H1 (cell line): ENCODE measurements around the gene MANF. TPM values are rescaled to one million over a fixed set of nuclear protein-coding genes. Genes with fewer than 3 reads are reported as not detected.
A peak's percentile ranks its signal among the peaks of the same experiment; 100 is the strongest.

Source experiments
- CTCF ChIA-PET: fragments of 300-600 bp; sonication (Branson Sonifier 250); formaldehyde crosslinking; loops from one replicate; lab custom pipeline; 2021; ENCODE audit not compliant: partially characterized antibody; lab: Charles Lee
- POLR2A ChIA-PET: fragments of 300-600 bp; sonication (Branson Sonifier 250); formaldehyde crosslinking; loops from one replicate; lab custom pipeline; 2021; ENCODE audit warnings: inconsistent platforms; ENCODE audit not compliant: partially characterized antibody; lab: Charles Lee
- DNase-seq, 2 experiments: peaks; one replicate each; pipeline versions ENCODE4 v3.0.0 to v3.0.0-alpha.2; 2010 to 2022; ENCODE audit warnings: low spot score in 2 of 2, low read depth in 1 of 2, mixed read lengths in 1 of 2
- FAIRE-seq: peaks from 2 replicates; lab custom pipeline; 2011; peaks lifted over from hg19 to GRCh38; lab: Jason Lieb, UNC
- H2AFZ ChIP-seq: 2 replicates; pipeline ENCODE4 v1.8.1; 2012; ENCODE audit warnings: low read length, inconsistent platforms
- H2AK5ac ChIP-seq: 2 replicates; pipeline ENCODE4 v1.6.1; 2013; ENCODE audit warnings: low read depth, low read length
- H2BK120ac ChIP-seq: replicated peaks from 2 replicates; pipeline ENCODE3; 2013; ENCODE audit warnings: low read depth, low read length, inconsistent platforms
- H2BK12ac ChIP-seq: 2 replicates; pipeline ENCODE4 v1.6.1; 2013; ENCODE audit warnings: low read depth, low read length
- H2BK15ac ChIP-seq: 2 replicates; pipeline ENCODE4 v1.6.1; 2013; ENCODE audit warnings: low read length
- H2BK20ac ChIP-seq: 2 replicates; pipeline ENCODE4 v1.6.1; 2013; ENCODE audit warnings: low read length
- H2BK5ac ChIP-seq: 2 replicates; pipeline ENCODE4 v1.6.1; 2013; ENCODE audit warnings: low read depth, low read length
- H3K14ac ChIP-seq: 2 replicates; pipeline ENCODE4 v1.6.1; 2013; ENCODE audit warnings: inconsistent platforms; ENCODE audit not compliant: insufficient read length
- H3K18ac ChIP-seq: 2 replicates; pipeline ENCODE4 v1.6.1; 2013; ENCODE audit warnings: low read length; ENCODE audit errors: extremely low read depth
- H3K23ac ChIP-seq: 2 replicates; pipeline ENCODE4 v1.6.1; 2013; ENCODE audit warnings: inconsistent platforms; ENCODE audit not compliant: insufficient read length
- H3K23me2 ChIP-seq: 2 replicates; pipeline ENCODE4 v1.6.1; 2013; ENCODE audit warnings: low read depth, low read length
- H3K27ac ChIP-seq: 2 replicates; pipeline ENCODE4 v1.6.1; 2011; ENCODE audit warnings: low read depth, low read length, inconsistent platforms
- H3K27me3 ChIP-seq, 4 experiments: replicated peaks in 1 of 4; 1 replicate in 1 of 4; 2 replicates in 3 of 4; pipeline versions ENCODE4 v1.6.1 to v1.8.1; 2011 to 2013; ENCODE audit warnings: low read length in 3 of 4, mild to moderate bottlenecking in 3 of 4, inconsistent platforms in 2 of 4, mixed read lengths in 2 of 4, moderate library complexity in 1 of 4; ENCODE audit not compliant: control insufficient read depth in 3 of 4, insufficient read depth in 3 of 4; ENCODE audit errors: extremely low read depth in 1 of 4
- H3K36me3 ChIP-seq, 4 experiments: 2 replicates each; pipeline versions ENCODE4 v1.6.1 to v1.8.1; 2011 to 2013; ENCODE audit warnings: mild to moderate bottlenecking in 4 of 4, low read length in 3 of 4, moderate library complexity in 2 of 4, control low read depth in 1 of 4, inconsistent platforms in 1 of 4; ENCODE audit not compliant: insufficient read depth in 4 of 4, control insufficient read depth in 2 of 4
- H3K4ac ChIP-seq: replicated peaks from 2 replicates; pipeline ENCODE3; 2013; ENCODE audit warnings: low read length, low read depth, mixed read lengths, inconsistent platforms; ENCODE audit not compliant: insufficient read length
- H3K4me1 ChIP-seq, 4 experiments: replicated peaks in 1 of 4; 1 replicate in 1 of 4; 2 replicates in 3 of 4; pipeline versions ENCODE4 v1.6.1 to v1.8.1; 2011 to 2013; ENCODE audit warnings: low read length in 3 of 4, inconsistent platforms in 2 of 4, mixed read lengths in 1 of 4; ENCODE audit not compliant: insufficient read depth in 4 of 4, control insufficient read depth in 3 of 4
- H3K4me2 ChIP-seq, 2 experiments: 2 replicates each; pipeline versions ENCODE4 v1.6.1 to v1.8.1; 2011 to 2013; ENCODE audit warnings: low read depth in 2 of 2, low read length in 2 of 2, control low read depth in 1 of 2, inconsistent platforms in 1 of 2, mild to moderate bottlenecking in 1 of 2; ENCODE audit not compliant: insufficient read depth in 1 of 2
- H3K4me3 ChIP-seq, 4 experiments: fragments of 200-600, 300-600 bp in 1 of 4; sonication (generic), shearing (Covaris generic), sonication (Bioruptor Twin) in 1 of 4; 2 replicates each; pipeline versions ENCODE4 v1.5.1 to v1.8.1; 2011 to 2016; ENCODE audit warnings: low read length in 4 of 4, low read depth in 3 of 4, control low read depth in 2 of 4, inconsistent platforms in 2 of 4, mild to moderate bottlenecking in 2 of 4, mixed read lengths in 1 of 4, moderate library complexity in 1 of 4; ENCODE audit not compliant: insufficient read depth in 2 of 4; ENCODE audit errors: extremely low read depth in 1 of 4
- H3K56ac ChIP-seq: replicated peaks from 2 replicates; pipeline ENCODE3; 2013; ENCODE audit warnings: low read depth, mild to moderate bottlenecking, mixed read lengths, low read length, inconsistent platforms; ENCODE audit not compliant: insufficient read length
- H3K79me1 ChIP-seq: 2 replicates; pipeline ENCODE4 v1.6.1; 2013; ENCODE audit warnings: low read depth, low read length, control low read depth
- H3K79me2 ChIP-seq, 2 experiments: 2 replicates each; pipeline versions ENCODE4 v1.6.1 to v1.8.1; 2012 to 2013; ENCODE audit warnings: low read length in 2 of 2, mild to moderate bottlenecking in 2 of 2, inconsistent platforms in 1 of 2; ENCODE audit not compliant: insufficient read depth in 2 of 2, control insufficient read depth in 1 of 2
- H3K9ac ChIP-seq, 4 experiments: replicated peaks in 1 of 4; 1 replicate in 1 of 4; 2 replicates in 3 of 4; pipeline versions ENCODE4 v1.6.1 to v1.8.1; 2011 to 2013; ENCODE audit warnings: low read depth in 3 of 4, low read length in 3 of 4, control low read depth in 2 of 4, mild to moderate bottlenecking in 2 of 4, moderate library complexity in 2 of 4, inconsistent platforms in 1 of 4; ENCODE audit errors: extremely low read depth in 1 of 4
- H3K9me3 ChIP-seq, 2 experiments: 2 replicates each; pipeline versions ENCODE4 v1.6.1 to v1.8.1; 2012 to 2013; ENCODE audit warnings: mild to moderate bottlenecking in 2 of 2, moderate library complexity in 2 of 2, control low read depth in 1 of 2, inconsistent platforms in 1 of 2, low read depth in 1 of 2, low read length in 1 of 2, mixed read lengths in 1 of 2; ENCODE audit not compliant: insufficient read depth in 2 of 2
- H4K20me1 ChIP-seq, 2 experiments: replicated peaks in 1 of 2; 2 replicates each; pipeline versions ENCODE3 to v1.8.1; 2011 to 2013; ENCODE audit warnings: inconsistent platforms in 2 of 2, low read length in 2 of 2, mild to moderate bottlenecking in 1 of 2; ENCODE audit not compliant: insufficient read depth in 2 of 2, control insufficient read depth in 1 of 2
- H4K5ac ChIP-seq: 2 replicates; pipeline ENCODE4 v1.6.1; 2013; ENCODE audit warnings: low read length, low read depth, mixed read lengths, inconsistent platforms; ENCODE audit not compliant: insufficient read length
- H4K8ac ChIP-seq: 2 replicates; pipeline ENCODE4 v1.8.0; 2013; ENCODE audit warnings: mild to moderate bottlenecking, moderate library complexity, low read length, inconsistent platforms; ENCODE audit not compliant: insufficient read depth; ENCODE audit errors: extremely low read depth
- H4K91ac ChIP-seq: replicated peaks from 2 replicates; pipeline ENCODE3; 2013; ENCODE audit warnings: low read length, mixed read lengths, inconsistent platforms; ENCODE audit not compliant: insufficient read length
- BRCA1 ChIP-seq: IDR thresholded peaks from 2 replicates; pipeline ENCODE4 v1.6.1; 2012; ENCODE audit warnings: low read depth, low read length, improper control_type of control experiment
- POLR2AphosphoS5 ChIP-seq: IDR thresholded peaks from 2 replicates; pipeline ENCODE4 v1.6.1; 2011; ENCODE audit warnings: low read depth, low read length
- WGBS, 2 experiments: shearing (Covaris generic) in 1 of 2; methylation state at CpG; one replicate each; pipeline versions ENCODE4 v1.1.6 to v1.1.7; 2013 to 2015; ENCODE audit warnings: low lambda C conversion rate in 2 of 2, mixed read lengths in 2 of 2, inconsistent platforms in 1 of 2, low coverage in 1 of 2, missing lambda C conversion rate in 1 of 2; ENCODE audit not compliant: insufficient replicate concordance in 2 of 2, insufficient coverage in 1 of 2, insufficient read length in 1 of 2; ENCODE audit errors: extremely low coverage in 1 of 2, missing lambda C conversion rate in 1 of 2; 5-methylcytosine and 5-hydroxymethylcytosine counted together
- polyA plus RNA-seq, 7 experiments: library from polyadenylated mRNA; depleted of rRNA in 3 of 7; stranded (reverse) in 5 of 7; unstranded in 2 of 7; fragments of >200 nt in 5 of 7; fragments of 200-250 nt in 2 of 7; gene quantifications; 1 replicate in 5 of 7; 2 replicates in 1 of 7; 4 replicates in 1 of 7; pipeline versions ENCODE4 v1.2.1 to v1.2.3, GENCODE V29; 2011 to 2013; ENCODE audit warnings: missing spikeins in 2 of 7, mixed read lengths in 2 of 7
- total RNA-seq: library from RNA; stranded (reverse); fragmentation: NEBNext Ultra II Directional; extraction: Animal tissue kit (Norgen Biotek cat#: 25700); gene quantifications from 2 replicates; pipeline ENCODE4 v1.2.1, GENCODE V29; 2021

MANF gene
- total and polyA plus RNA-seq, 2 of the 8 experiments (the other 6 are each of a cell fraction or from before 2014, with no cell fraction given), result 37.5 to 159 TPM

DNA sequence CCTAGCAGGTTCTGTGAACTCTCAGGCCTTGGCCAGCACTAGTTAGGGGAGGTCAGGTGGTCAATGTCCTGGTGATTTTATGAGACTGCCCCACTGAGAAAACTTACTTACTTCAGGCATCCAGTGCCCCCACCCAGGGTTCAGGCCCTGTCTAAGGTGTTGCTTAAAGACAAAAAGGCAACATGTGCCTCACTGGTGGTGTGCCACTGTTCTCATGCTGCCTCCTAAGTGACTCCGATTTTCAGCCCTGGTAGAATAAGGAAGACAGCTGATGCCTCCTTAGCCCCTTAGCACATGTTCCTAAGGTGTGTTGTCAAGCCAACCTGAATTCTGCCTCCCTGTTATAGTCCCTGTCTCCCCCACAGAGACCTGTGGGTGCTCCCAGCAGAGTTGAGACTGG lies 11.3 kb downstream of the MANF start:
- Histone ChIP-seq H3K56ac (no peak overlapping the region), H2BK20ac (no peak overlapping the region), H2BK15ac (no peak overlapping the region), H3K36me3 (peaks cover 27 to 65% (median 37%) of the 10 kb centered on the region in 4 experiments), H3K4ac (no peak overlapping the region), H3K18ac (no peak overlapping the region), H3K9me3 (no peaks in the 10 kb centered on the region; a peak in 1 of 4 replicates), H3K4me2 (no peak overlapping the region), H3K79me1 (peaks cover 15% of the 10 kb centered on the region), H4K8ac (no peak overlapping the region), H2BK5ac (no peak overlapping the region), H3K23me2 (peaks cover 9% of the 10 kb centered on the region; the same call in 1 of the 2 replicates), H2AK5ac (no peak overlapping the region), H3K4me3 (no peak overlapping the region), H4K5ac (no peak overlapping the region), H3K79me2 (peaks cover 22 to 44% of the 10 kb centered on the region in 2 experiments), H4K20me1 (peaks cover 32 to 35% of the 10 kb centered on the region in 2 experiments), H3K23ac (no peak overlapping the region), H2AFZ (no peak overlapping the region), H2BK12ac (no peak overlapping the region), H3K9ac (no peak overlapping the region), H3K27ac (no peak overlapping the region), H4K91ac (no peak overlapping the region), H3K27me3 (no peaks in the 10 kb centered on the region), H2BK120ac (no peak overlapping the region), H3K14ac (no peak overlapping the region), H3K4me1 (peaks cover 0 to 18% (median 10%) of the 10 kb centered on the region in 4 experiments; a peak in 5 of 7 replicates)
- DNase-seq (no peak), FAIRE-seq (no peak)
- POLR2A ChIA-PET, result interaction anchor here (1.2 to 3.9 kb wide), 5 partner anchors 11 to 287 kb away, joined by 3 to 23 read pairs (median 5); partner anchors contain the start of gene MANF
- CTCF ChIA-PET, result interaction anchor here (1.3 kb wide), 1 partner anchor 39 kb away, joined by 5 read pairs; no protein-coding TSS in a partner anchor
- TF ChIP-seq BRCA1 (no peak), POLR2AphosphoS5 (peak; percentile 37; the same call in 1 of the 2 replicates)
- WGBS, 2 experiments, result 75% methylated on average over 1 of the region's 1 CpG; no CpG with 5 or more reads in 1 of the 2 experiments
